Raji (cell line): Measurements from ENCODE around the gene CYP4F8.

ENCODE experiments used
- POLR2A ChIP-seq: IDR thresholded peaks from 2 replicates; pipeline ENCODE4 v1.6.1; 2011; ENCODE audit warnings: low read depth, low read length, control low read depth; ENCODE audit not compliant: insufficient read depth

The CYP4F8 gene

DNA sequence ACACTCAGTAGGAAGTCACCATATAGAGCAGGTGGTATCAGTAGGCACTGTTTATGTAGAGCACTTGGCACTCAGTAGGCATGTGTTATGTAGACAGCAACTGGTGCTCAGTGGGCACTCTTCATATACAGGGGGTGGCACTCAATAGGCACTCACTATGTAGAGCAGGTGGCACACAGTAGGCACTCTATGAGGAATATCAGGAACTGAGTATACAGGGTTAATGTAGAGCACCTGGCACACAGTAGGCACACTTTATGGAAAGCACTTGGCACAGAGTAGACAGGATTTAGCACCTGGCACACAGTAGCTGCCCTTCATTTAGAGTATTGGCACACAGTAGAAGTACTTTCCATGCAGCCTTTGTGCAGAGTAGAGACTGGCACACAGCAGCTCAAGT lies 24.6 kb downstream of the CYP4F8 start:
- no peak for TF ChIP-seq POLR2A

DNA sequence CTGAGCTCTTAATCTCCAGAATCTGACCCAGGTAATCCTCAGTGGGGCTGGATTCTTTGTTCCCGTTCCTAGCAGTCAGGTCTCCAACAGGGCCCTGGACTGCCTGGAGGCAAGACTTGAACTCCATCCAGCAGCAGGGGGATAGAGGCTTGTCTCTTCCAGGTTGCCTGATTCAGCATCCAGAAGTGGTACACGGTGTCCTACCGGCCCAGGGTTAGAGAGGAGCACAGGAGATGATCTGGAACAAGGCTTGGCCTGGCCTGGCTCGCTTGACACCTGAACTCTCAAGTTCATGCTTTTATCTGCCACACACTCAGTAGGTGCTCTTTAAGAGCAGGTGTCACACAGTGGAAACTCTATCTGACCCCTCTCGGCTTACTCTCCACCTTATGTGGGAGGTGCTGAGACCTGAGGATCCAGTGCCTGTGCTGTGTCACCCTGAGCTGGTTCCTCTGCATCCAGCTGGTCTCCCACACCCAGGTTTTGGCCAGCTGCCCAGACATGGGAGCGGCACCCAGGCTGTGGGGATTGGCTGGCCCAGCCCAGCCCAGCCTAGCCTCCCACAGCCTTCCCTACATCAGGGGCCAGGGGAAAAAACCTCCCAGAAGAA lies 25.4 kb downstream of the CYP4F8 start, which contains the start of gene CYP4F3:
TSS of gene CYP4F3 (plus strand) at position 604 of the 610 bp plus-strand sequence. CDS start 519 bp downstream, outside the sequence.
- no peak for TF ChIP-seq POLR2A

DNA sequence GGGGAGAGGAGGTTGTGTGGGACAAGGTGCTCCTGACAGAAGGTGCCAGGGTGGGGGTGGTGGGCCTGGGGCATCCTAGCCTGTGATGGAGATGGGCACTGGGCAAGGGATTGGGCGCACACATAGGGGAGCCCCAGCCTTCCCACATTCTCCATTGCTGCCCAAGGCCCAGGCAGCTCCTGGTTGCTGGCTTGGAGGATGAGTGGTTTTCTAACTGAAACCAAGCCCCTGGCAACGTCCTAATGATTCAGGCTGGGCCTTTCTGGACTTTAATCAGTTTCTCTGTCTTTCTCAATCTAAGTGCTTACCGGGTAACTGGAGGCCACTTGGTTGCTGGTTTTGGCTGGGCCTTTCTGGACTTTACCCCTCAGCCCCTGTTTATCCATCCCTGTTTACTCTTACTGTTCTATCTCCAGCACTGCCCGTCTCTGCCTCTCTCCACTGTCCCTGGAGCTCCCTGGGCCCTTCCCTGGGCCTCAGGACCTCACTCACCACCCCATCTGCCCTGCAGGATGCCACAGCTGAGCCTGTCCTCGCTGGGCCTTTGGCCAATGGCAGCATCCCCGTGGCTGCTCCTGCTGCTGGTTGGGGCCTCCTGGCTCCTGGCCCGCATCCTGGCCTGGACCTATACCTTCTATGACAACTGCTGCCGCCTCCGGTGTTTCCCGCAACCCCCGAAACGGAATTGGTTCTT lies 26.0 kb downstream of the CYP4F8 start:
- no peak for TF ChIP-seq POLR2A

DNA sequence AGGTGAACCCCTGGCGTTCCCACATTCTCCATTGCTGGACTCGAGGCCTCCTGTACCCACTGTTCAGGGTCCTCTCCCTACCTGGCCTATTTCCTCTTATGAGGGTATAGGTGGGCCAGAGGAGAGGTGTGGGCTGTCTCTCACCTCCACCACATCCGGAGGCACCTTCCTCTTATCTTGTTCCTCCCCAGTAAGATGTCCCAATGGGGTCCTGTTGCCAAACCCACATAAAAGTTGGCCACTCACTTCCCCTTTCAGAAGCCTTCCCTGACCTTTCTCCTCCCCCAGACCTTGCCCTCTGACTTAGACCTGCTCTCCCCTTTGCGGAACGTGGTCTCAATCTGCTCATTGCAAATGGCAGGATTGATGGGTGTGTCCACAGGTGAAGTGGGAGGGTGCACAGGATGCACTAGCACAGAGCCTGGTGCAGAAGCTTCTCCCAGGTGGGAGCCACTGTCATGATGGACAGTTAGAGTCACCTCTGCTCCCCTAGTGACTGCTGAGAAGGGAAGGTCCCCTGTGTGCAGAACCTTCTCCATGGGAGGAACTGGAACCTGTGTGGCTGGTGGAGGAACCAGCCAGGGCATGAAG lies 27.0 kb downstream of the CYP4F8 start:
- TF ChIP-seq POLR2A: no peak

DNA sequence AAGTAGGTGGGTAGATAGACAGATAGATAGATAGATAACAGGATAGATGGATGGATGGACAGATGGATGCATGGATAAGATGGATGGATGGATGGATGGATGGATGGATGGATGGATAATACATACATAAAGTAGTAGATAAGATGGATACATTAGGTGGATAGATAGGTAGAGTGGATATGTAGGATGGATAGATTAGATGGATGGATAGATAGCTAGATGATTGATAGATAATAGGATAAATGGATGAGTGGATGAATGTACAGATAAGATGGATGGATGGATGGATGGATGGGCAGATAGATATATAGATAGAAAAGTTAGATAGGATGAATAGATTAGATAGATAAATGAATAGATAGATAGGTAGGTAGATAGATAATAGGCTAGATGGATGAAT lies 27.8 kb downstream of the CYP4F8 start:
- TF ChIP-seq POLR2A: no peak

DNA sequence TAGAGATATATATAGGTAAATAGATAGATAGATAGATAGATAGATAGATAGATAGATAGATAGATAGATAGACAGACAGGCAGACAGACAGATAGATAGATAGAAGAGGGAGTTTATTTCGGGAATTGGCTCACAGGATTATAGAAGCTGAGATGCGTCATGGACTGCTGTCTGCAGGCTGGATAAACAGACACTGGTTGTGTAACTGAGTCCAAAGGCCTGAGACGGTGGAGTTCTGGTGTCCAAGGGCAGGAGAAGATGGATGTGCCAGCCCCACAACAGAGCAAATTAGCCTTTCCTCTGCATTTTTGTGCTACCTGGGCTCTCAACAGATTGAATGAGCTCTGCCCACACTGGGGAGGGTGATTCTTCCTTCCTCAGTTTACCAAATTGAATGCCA lies 28.4 kb downstream of the CYP4F8 start:
- no peak for TF ChIP-seq POLR2A

- TF ChIP-seq POLR2A: no peak
Measured at GRCh38 chr19:15644066-15644741, 29.2 kb downstream of the CYP4F8 start.

GRCh38 chr19:15644816-15645215 lies 29.8 kb downstream of the CYP4F8 start:
- no peak for TF ChIP-seq POLR2A

- no peak for TF ChIP-seq POLR2A
Measured at GRCh38 chr19:15649526-15649925, 34.5 kb downstream of the CYP4F8 start.

GRCh38 chr19:15651791-15652190 lies 36.8 kb downstream of the CYP4F8 start:
- TF ChIP-seq POLR2A: no peak

DNA sequence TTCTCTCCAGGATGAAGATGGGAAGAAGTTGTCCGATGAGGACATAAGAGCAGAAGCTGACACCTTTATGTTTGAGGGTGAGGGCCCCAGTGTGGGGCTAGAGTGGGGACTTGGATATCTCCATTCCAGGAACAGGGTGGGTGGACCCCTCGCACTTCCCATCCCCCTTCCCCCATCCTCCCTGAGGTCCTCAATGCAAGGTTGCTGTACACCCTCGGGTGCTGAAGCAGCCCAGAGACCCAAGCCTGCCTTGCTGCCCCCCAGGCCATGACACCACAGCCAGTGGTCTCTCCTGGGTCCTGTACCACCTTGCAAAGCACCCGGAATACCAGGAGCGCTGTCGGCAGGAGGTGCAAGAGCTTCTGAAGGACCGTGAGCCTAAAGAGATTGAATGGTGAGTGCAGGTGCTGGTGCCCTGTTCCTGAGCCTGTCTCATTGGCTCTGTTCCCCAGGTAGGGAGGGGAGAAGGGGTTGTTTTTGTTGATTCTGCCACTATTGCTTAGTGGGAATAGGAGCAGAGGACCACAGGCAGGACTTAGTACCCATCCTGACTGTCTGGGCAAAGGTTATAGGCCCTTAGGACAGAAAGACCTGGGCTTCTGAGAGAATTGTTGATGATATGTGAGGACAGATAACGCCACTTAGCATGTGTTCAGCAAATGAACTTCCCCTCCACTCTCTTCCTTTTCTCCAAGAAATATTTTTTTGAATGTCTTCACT lies 37.7 kb downstream of the CYP4F8 start:
- no peak for TF ChIP-seq POLR2A

DNA sequence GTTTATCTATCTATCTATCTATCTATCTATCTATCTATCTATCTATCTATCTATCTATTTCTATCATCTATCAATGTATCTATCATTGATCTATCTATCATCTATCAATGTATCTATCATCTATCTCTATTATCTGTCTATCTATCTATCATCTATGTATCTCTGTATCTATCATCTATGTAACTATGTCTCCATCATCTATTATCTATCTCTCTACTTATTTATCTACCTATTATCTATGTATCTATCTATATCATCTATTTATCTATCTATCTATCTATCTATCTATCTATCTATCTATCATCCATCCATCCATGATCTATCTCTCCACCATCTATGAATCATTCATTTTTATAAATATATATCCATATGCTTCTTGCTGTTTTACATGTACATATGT lies 41.4 kb downstream of the CYP4F8 start:
- no peak for TF ChIP-seq POLR2A

- no peak for TF ChIP-seq POLR2A
Measured at GRCh38 chr19:15663247-15663646, 48.2 kb downstream of the CYP4F8 start.

DNA sequence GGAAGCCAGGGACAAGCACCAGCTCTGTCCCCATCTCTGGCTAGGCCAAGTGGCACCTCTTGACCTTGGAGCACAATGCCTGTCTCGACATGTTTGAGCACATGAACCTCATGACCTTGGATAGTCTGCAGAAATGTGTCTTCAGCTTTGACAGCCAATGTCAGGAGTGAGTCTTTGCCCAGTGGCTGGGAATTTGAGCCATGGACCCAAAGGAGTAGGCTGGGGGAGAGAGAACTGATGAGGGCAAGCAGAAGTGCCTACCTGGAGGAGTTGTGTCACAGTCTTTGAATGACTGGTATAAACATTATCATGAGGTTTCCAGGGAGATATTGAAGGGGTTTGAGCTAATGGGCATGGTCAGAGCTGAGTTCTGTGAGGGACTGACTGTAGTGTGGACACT lies 51.2 kb downstream of the CYP4F8 start:
- TF ChIP-seq POLR2A: no peak

- TF ChIP-seq POLR2A: no peak
Measured at GRCh38 chr19:15666883-15667282, 51.9 kb downstream of the CYP4F8 start.
